PC-9 (cell line): ENCODE results near the gene CECR2.

ENCODE experiments used
- CTCF ChIP-seq: fragments of 200-600 bp; sonication (generic); conservative IDR thresholded peaks from 2 replicates; pipeline ENCODE4 v1.6.1; 2017; ENCODE audit warnings: mixed run types, antibody characterized with exemption, mild to moderate bottlenecking, moderate library complexity
- EZH2 ChIP-seq: fragments of 200-600 bp; sonication (generic); IDR thresholded peaks from 2 replicates; pipeline ENCODE4 v1.8.0; 2017; ENCODE audit warnings: antibody characterized with exemption, low read depth

GRCh38 chr22:17332109-17332800 lies 37.0 kb upstream of the CECR2 start:
- no peak for TF ChIP-seq CTCF
- TF ChIP-seq EZH2, result no peak
